Colonic mucosa (tissue), 4 donors: ENCODE measurements around the gene ARID3A. TPM values are rescaled to one million over a fixed set of nuclear protein-coding genes. Genes with fewer than 3 reads are reported as not detected.

ENCODE experiments used
- DNase-seq: peaks from one replicate; pipeline ENCODE4 v3.0.0-alpha.2; 2020
- H3K27ac ChIP-seq: fragments of 200-600 bp; one replicate; pipeline ENCODE4 v1.8.0; 2021
- H3K27me3 ChIP-seq: fragments of 200-600 bp; one replicate; pipeline ENCODE4 v1.8.0; 2021
- H3K36me3 ChIP-seq: fragments of 200-600 bp; one replicate; pipeline ENCODE4 v1.8.0; 2021
- H3K4me1 ChIP-seq: fragments of 200-600 bp; one replicate; pipeline ENCODE4 v1.8.0; 2021; ENCODE audit warnings: mild to moderate bottlenecking
- H3K4me3 ChIP-seq: fragments of 200-600 bp; one replicate; pipeline ENCODE4 v1.8.0; 2021
- H3K9ac ChIP-seq, 2 donors: one replicate each; pipeline ENCODE4 v1.7.0; 2013; ENCODE audit warnings: control low read depth in 2 of 2, low read depth in 2 of 2, low read length in 2 of 2
- H3K9me3 ChIP-seq: fragments of 200-600 bp; one replicate; pipeline ENCODE4 v1.8.0; 2021
- intact Hi-C: fragments of 100-400 bp; cut with DNase I; formaldehyde crosslinking; loops from one replicate; pipeline ENCODE4 v1.14.1; 2022
- total RNA-seq, 2 donors: library from RNA; stranded (reverse); fragmentation: NEBNext Ultra II Directional in 1 of 2; extraction: Animal tissue kit (Norgen Biotek cat#: 25700) in 1 of 2; gene quantifications; one replicate each; pipeline ENCODE4 v1.2.1, GENCODE V29; 2021
- TF ChIP-seq, protein P1 (sequence below): fragments of 200-600 bp; IDR thresholded peaks from one replicate; pipeline ENCODE4 v1.8.0; 2022; ENCODE audit warnings: antibody characterized with exemption, mild to moderate bottlenecking
- donor health status: healthy.
- donor health status: DM: no; HTN: no; CAD: no.
- donor health status: DM: no; HTN: no; CAD: no.

Gene ARID3A
- total RNA-seq, 2 donors from 2014 or later = 8.7 to 13.0 TPM

DNA sequence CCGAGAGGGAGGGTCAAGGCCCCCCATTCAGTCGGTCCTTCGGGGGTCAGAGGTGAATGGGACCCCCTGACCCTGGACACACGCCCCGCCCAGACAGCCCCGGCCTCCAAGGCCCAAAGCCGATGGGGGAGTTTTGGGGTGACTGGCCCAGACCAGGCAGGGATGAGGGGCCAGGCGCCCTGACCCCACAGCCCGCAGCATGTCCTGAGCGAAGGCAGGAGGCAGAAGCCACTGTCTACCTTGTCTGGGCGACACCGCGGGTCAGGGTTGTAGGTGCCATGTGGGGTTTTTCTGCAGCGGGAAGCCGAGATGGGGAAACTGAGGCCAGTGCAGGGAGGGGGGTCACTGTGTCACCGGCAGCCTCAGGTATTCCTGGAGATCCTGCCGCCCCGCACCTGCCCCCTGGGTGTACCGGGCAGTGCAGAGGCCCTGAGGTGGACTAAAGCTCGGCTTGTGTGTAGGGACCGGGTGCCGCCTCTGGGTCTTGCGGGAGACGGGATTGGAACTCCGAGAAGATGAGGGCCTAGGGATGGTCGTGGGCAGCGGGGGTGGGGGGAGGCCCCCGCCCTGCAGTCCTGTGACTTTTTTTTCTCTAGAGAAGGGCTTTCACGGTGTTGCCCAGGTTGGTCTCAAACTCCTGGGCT lies 8.5 kb downstream of the ARID3A start:
- Histone ChIP-seq H3K4me1 (peaks cover 31% of the 10 kb centered on the region), H3K4me3 (no peak overlapping the region), H3K27ac (peak overlapping the region; percentile 41), H3K36me3 (no peaks in the 10 kb centered on the region), H3K9ac (peak overlapping the region; percentile 38 to 43), H3K9me3 (no peaks in the 10 kb centered on the region), H3K27me3 (no peaks in the 10 kb centered on the region)
- TF ChIP-seq, protein P1, sequence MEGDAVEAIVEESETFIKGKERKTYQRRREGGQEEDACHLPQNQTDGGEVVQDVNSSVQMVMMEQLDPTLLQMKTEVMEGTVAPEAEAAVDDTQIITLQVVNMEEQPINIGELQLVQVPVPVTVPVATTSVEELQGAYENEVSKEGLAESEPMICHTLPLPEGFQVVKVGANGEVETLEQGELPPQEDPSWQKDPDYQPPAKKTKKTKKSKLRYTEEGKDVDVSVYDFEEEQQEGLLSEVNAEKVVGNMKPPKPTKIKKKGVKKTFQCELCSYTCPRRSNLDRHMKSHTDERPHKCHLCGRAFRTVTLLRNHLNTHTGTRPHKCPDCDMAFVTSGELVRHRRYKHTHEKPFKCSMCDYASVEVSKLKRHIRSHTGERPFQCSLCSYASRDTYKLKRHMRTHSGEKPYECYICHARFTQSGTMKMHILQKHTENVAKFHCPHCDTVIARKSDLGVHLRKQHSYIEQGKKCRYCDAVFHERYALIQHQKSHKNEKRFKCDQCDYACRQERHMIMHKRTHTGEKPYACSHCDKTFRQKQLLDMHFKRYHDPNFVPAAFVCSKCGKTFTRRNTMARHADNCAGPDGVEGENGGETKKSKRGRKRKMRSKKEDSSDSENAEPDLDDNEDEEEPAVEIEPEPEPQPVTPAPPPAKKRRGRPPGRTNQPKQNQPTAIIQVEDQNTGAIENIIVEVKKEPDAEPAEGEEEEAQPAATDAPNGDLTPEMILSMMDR = no peak
- no peak for DNase-seq
- intact Hi-C loops = no loop called here

DNA sequence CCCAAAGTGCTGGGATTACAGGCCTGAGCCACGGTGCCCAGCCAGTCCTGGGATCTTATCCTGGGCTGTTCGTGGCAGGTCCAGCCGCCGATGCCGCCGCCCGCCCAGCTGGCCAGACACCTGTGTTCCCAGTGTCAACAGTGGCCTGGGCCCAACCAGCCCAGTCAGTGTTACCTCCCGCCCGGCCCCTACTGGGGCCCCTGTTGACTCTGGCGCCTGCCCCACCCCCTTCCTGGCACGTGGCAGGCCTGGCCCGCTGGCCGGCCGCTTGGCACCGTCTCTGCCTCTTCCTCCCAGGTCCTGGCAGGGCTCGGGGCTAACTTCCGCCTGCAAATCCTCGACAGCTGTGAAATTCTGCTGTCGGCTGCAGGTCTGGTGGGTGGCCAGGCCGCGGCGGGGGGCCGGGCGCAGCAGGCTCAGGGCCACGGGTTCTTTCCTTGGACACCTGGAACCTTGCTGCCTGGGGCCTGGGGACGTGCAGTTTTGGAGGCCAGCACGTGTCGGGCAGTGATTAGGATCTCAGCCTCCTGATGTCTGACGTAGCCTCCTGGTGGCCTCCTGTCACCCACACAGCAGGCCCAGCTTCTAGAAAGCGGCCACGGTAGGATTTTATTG lies 9.1 kb downstream of the ARID3A start:
- Histone ChIP-seq H3K36me3 (no peaks in the 10 kb centered on the region), H3K27me3 (no peaks in the 10 kb centered on the region), H3K9ac (peak overlapping the region in 1 of 2 donors; percentile 38), H3K27ac (peak overlapping the region; percentile 41), H3K4me3 (no peak overlapping the region), H3K4me1 (peaks cover 31% of the 10 kb centered on the region), H3K9me3 (no peaks in the 10 kb centered on the region)
- peak; percentile 88 for DNase-seq
- TF ChIP-seq, protein P1 = no peak
- intact Hi-C loops = no loop called here

DNA sequence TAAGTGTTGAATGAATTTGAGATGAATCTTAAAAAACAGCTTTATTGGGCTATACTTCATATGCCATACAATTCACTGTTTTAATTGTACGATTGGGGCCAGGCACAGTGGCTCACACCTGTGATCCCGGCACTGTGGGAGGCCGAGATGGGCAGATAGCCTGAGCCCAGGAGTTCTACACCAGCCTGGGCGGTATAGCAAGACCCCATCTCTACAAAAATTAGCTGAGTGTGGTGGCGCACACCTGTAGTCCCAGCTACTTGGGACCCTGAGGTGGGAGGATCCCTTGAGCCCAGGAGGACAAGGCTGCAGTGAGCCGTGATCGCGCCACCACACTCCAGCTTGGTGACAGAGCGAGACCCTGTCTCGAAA lies 10.3 kb downstream of the ARID3A start:
- peaks cover 34% of the 10 kb centered on the region for H3K4me1 ChIP-seq
- H3K9me3 ChIP-seq = no peaks in the 10 kb centered on the region
- intact Hi-C loops = no loop called here
- TF ChIP-seq, protein P1 = no peak
- no peaks in the 10 kb centered on the region for H3K36me3 ChIP-seq
- DNase-seq = no peak
- H3K4me3 ChIP-seq = no peak overlapping the region
- no peak overlapping the region for H3K9ac ChIP-seq
- no peaks in the 10 kb centered on the region for H3K27me3 ChIP-seq
- H3K27ac ChIP-seq = no peak overlapping the region

DNA sequence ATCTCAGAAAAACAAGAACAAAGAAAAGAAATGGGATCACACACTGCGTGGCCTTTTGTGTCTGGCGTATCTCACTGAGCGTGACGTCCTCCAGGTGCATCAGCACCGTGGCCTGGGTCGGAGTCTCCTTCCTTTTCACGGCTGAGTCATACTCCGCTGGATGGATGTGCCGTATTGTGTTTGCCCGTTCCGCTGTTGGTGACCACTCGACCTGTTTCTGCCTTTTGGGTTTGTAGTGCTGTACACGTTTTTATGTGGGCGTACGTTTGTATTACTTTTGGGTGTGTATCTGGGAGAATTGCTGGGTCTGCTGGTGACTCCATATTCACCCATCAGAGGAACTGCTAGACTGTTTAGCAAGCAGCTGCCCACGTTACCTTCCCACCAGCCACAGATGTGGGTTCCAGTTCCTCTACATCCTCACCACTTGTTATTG lies 11.4 kb downstream of the ARID3A start:
- Histone ChIP-seq H3K36me3 (no peaks in the 10 kb centered on the region), H3K27ac (no peak overlapping the region), H3K4me3 (no peak overlapping the region), H3K9ac (no peak overlapping the region), H3K9me3 (no peaks in the 10 kb centered on the region), H3K27me3 (no peaks in the 10 kb centered on the region), H3K4me1 (peaks cover 36% of the 10 kb centered on the region)
- intact Hi-C loops = no loop called here
- TF ChIP-seq, protein P1 = no peak
- no peak for DNase-seq

- Histone ChIP-seq H3K27ac (no peak overlapping the region), H3K4me1 (peaks cover 26% of the 10 kb centered on the region), H3K9ac (no peak overlapping the region), H3K9me3 (no peaks in the 10 kb centered on the region), H3K4me3 (no peak overlapping the region), H3K27me3 (no peaks in the 10 kb centered on the region), H3K36me3 (no peaks in the 10 kb centered on the region)
- TF ChIP-seq, protein P1 = no peak
- DNase-seq = no peak
- intact Hi-C loops = no loop called here
Measured at GRCh38 chr19:938233-938923, 12.5 kb downstream of the ARID3A start.
